SH-SY5Y (cell line): Measurements from ENCODE around the gene SOX30.

Source experiments
- GATA2 ChIP-seq: IDR thresholded peaks from 2 replicates; pipeline ENCODE4 v1.6.1; 2011; ENCODE audit warnings: mild to moderate bottlenecking, low read depth, low read length
- GATA3 ChIP-seq: IDR thresholded peaks from 2 replicates; pipeline ENCODE4 v1.6.1; 2011; ENCODE audit warnings: low read depth, mild to moderate bottlenecking, low read length, moderate library complexity

DNA sequence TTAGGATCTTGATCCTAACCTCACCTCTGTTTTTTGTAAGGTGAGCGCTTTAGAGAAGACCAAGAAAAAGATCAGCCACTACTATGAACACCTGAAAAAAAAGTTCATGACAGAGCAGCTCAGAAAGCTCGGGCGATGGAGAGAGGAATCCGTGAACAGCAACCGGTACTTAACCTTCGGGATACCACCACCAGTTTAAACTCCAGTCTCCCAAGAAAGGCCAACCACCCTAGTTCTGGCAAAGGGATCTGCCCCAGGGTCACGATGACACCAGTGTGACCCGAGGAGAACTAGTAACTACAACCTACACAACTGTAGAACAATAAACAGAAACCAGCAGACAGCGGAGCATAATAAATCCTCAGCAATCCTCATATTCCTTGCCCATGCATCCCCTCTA lies 27.6 kb upstream of the SOX30 start:
- TF ChIP-seq GATA2 = no peak
- no peak for TF ChIP-seq GATA3
